Measurements from ENCODE around the gene TFEB. TPM values are rescaled to one million over a fixed set of nuclear protein-coding genes. Genes with fewer than 3 reads are reported as not detected.

TFEB gene
- 10 to 100 TPM in 1 of 12 donors, 1 to 10 TPM in 10, not detected in 1; 3.7 to 27.9 (median 6.0) TPM for polyA plus RNA-seq (ENCODE audit: insufficient read length in 12 of 12)
- long read RNA-seq, donor 1, partial matches to known transcripts: 31 of 34 reads
- long read RNA-seq, donor 1, other reads (novel, unspliced or antisense): 0 of 34 reads
- long read RNA-seq, donor 2: 0 reads
- long read RNA-seq, donor 3, partial matches to known transcripts: 0 of 1 reads
- long read RNA-seq, donor 3, other reads (novel, unspliced or antisense): 0 of 1 reads
- long read RNA-seq, donor 4, partial matches to known transcripts: 0 of 1 reads
- long read RNA-seq, donor 4, other reads (novel, unspliced or antisense): 0 of 1 reads
- long read RNA-seq, donor 5, partial matches to known transcripts: 0 of 3 reads
- long read RNA-seq, donor 5, other reads (novel, unspliced or antisense): 0 of 3 reads
- long read RNA-seq, donor 6: 0 reads
- long read RNA-seq, donor 7: 0 reads
- long read RNA-seq, donor 8, partial matches to known transcripts: 0 of 1 reads
- long read RNA-seq, donor 8, other reads (novel, unspliced or antisense): 0 of 1 reads
- long read RNA-seq, donor 9: 0 reads
- long read RNA-seq, donor 10, partial matches to known transcripts: 0 of 6 reads
- long read RNA-seq, donor 10, other reads (novel, unspliced or antisense): 0 of 6 reads
- long read RNA-seq, donor 11, partial matches to known transcripts: 0 of 2 reads
- long read RNA-seq, donor 11, other reads (novel, unspliced or antisense): 0 of 2 reads

- peak; percentile 93 for DNase-seq
Measured at GRCh38 chr6:41735427-41736185, at the start of gene TFEB. TSS of gene TFEB (minus strand) at chr6:41735608. CDS start at chr6:41691213, 44,395 bp downstream.

DNA sequence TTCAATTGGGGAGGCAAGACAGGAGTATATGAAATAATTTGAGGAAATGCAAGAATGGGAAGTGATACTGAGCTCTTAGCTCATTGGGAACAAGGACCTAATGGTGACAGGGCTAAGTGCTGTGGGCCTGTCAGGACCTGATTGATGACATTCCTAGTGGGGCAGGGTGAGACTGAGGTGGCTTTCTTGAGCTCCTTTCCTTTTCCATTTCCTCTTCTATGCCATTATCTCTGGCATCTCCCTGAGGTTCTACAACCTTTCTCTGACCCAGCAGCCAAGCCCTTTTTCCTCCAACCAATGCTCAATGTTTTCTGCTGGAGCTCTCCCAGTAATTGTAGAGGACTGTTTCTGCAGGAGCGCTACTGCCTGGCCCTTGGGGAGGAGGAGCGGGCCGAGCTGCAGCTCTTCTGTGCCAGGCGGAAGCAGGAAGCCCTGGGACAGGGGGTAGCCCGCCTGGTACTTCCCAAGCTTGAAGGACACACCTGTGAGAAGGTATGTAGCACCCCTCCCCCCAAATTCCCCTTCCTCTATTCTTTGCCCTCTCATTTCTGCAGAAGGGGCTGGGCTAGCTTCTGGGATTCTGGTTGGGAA, 49.3 kb upstream of the TFEB start:
- no peak for DNase-seq

DNA sequence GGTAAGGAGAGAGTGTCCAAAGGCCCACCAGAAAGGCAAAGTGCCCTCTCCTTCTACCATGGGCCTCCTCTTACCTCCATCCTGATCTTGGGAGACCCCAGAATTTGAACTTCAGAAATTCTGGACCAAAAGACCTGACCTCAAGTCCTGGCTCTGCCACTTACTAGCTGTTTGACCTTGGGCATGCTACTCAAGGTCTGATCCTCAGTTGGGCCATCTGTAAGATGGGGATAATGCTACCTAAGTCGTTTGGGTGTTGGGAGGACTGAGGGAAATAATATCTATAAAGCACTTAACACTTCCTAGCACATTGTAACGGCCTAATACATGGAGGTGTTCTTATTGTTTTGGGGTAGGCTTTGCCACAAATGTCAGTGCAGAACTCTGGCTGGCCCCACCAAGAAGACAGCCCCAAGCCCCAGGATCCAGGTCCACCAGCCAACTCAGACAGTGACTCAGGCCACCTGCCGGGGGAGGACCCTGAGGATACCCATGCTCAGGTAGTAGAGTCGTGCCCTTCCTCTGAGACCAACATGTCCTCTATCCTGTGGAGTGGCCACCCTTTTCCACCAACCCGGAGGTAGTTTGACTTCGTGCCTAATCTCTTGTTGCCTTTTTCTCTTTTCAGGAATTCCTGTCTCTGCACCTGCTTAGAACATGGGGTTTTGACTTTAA, 47.8 kb upstream of the TFEB start:
- no peak for DNase-seq

GRCh38 chr6:41781366-41781730, 45.9 kb upstream of the TFEB start:
- DNase-seq: no peak

DNA sequence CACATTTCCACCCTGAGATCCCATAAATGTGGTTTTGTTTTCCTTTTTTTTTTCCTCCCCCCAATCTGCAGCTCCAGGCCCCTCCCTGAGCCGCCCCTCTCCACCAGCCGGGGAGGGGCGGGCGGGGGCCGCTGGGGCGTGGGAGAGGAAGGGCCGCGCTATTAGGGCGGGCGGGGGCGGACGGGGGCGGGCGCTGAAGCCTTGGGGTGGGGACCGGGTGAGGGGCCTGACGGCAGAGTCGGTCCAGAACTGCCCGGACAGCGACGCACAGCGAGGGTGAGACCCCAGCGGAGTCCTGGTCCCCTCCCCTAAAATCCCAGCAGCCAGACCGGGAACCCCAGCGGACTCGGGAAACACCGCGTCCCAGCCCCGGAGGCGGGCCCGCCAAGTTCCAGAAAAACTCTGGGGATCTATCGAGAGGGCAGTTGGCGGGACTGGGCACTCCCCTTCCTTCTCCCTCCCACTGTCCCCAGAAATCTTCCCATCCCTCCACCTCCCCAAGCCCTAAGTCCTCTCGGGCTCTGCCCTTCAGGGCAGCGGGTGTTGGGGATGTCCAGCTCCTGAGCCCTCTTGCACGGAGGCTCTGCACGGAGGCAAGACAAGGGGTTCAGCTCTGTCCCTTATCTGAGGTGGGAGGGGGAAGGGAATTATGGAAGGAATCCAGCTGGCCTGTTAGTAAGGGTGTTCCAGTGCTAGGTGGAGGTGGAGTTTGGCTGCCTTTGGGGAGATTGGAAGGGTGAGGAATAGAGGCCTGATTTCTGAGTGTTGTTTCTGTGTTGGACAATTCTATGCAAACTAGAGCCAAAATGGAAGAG, 45.4 kb upstream of the TFEB start, which contains the start of gene PRICKLE4:
Gene PRICKLE4 (plus strand): TSS at position 232 of the 815 bp plus-strand sequence. CDS start 2,692 bp downstream, outside the sequence.
- DNase-seq: peak; percentile 48

DNA sequence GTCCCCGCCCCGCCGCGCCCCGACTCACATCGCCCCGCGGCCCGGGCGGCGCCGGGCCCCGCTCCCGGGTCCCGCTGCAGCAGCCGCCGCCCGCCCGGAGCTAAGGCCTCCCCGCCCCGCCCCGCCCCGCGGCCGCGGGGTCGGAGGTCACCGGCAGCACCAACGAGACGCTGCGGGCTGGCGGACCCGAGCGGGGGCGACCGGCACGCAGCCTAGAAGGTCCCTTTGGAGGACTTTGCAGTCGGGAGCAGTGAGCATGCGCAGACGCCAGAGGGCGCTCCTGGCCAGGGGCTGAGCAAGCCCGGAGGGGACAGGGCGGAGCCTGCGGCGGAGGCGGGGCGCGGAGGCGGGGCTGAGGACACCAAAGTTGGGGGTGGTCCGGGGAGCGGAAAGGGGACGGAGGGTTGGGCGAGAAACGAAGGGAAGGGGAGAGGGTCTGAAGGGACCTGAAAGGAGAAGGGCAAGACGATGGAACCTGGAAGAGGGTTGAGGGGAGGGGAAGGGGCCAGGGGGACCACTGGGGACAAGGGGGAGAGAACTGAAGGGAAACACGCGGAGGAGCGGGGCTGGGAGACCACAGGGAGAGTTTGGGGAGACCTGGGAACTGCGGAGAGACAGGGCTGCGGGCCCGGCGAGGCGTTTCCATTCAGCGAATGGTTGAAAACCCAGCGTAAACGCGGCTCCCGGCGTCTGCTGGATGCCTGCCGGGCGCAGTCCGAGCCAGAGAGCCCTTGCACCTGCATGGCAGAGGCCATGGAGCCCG, 44.6 kb upstream of the TFEB start, which contains the start of gene FRS3:
Gene FRS3 (minus strand): TSS at position 113 of the 763 bp plus-strand sequence. CDS start 2,913 bp downstream, outside the sequence.
- peak; percentile 98 for DNase-seq

GRCh38 chr6:41779336-41779735, 43.9 kb upstream of the TFEB start:
- no peak for DNase-seq

DNA sequence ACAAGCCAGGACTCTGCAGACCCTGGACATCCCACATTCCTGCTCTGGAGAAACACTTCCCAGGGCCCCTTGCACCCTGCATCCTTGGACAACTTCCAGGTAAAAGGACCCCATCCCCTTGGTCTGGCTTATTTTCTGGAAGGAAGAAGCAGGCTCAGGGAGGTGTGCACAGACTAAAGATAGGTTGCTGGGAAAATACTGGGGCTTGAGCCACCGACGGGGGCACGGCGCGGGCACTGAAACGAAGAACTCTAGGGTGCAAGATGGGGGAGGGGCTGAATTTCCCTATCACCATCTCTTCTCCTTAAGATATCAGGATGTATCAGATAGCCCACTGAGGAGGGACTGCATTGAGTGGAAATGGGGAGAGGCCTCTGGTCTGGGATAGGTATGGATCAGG, 43.5 kb upstream of the TFEB start:
- DNase-seq: no peak

DNA sequence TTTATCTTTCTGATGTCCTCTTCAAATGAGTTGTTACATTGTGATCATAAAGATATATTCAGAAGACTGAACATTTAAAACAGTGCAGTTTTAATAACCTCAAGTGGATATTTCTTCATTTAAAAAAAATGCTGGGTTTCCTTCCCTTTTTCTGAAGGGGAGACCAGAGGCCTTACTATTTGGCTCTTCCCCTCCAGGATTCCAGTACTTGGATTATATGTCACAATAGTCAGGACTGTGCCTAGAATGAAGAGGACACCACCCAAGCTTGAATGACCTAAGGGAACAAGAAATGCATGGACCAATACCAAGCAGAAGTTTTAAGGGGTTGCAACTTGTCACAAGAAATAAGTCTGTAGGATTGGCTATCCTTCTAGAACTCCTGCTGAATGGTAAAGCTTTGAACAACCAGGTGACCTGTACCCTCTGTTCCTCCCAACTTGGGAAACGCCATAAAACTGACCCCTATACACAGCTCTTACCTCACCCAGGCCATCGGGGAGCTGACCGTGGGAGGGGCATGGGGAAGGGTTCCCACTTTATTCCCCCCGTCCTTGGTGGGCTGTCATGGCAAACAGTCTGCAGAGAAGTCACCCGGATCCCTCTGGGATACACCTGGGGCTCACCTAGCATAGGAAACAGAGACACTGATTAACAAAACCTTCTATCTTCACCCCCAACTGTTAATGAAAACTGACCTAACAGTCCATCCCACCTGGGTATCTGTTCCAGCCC, 42.3 kb upstream of the TFEB start:
- no peak for DNase-seq

DNA sequence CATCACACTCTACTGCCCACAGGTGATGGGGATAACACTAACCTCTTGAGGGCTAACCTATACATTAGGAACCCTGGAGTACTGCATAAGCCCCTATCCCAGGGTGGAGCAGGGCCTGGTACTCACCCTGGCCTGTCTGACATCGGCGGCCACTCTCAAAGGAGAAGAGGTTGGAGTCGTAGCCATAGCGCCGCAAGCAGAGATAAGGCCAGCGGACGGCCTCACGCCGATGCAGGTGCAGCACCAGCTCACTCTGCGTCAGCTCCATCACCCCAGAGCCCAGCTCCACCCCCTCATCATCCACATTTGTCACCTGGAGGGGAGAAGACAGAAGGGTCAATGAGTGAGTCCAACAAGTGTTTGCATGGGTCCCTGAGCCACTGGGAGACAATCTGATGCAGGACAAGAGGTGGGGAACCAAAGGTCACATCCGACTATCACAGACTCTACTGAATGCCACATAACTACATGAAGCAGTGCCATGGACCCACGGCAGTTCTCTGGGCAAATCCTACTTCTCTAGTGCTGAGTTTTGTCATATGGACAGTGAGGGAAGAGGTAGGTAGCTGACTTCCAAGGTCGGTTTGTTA, 40.0 kb upstream of the TFEB start:
- DNase-seq: no peak

GRCh38 chr6:41774841-41775240, 39.4 kb upstream of the TFEB start:
- DNase-seq: no peak

GRCh38 chr6:41771058-41771983, 35.9 kb upstream of the TFEB start:
- DNase-seq: no peak

DNA sequence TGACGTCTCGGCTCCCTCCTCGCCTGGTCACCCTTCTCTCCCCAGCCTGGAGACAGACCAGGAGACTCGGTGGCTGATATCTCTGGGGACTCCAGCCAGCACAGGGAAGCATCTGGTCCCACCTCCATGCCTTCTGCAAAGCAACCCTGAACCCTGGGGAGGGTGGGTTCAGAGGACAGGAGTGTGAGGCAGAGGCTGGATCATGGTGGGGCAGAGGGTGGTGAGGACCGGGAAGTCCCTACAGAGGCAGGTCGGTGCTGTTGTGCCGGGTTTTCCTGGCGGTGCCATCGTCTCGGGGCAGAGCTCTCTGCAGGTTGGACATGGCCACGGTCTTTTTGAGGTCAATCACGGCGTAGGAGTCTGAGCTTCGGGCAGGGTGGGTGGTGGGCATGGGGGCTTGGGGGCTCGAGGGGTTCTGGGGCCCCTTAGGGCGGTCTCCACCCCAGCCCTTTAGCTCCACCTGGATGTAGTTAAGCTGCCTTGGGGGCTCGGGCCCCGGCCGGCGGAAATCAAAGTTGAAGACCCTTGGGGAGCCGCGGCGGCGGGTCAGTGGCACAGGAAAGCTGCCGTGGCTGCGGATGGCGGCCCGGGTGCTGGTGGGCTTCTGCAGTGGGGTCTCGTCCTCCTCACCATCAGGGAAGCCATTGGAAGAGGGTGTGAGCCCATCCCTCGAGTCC, 35.1 kb upstream of the TFEB start:
- DNase-seq: no peak

DNA sequence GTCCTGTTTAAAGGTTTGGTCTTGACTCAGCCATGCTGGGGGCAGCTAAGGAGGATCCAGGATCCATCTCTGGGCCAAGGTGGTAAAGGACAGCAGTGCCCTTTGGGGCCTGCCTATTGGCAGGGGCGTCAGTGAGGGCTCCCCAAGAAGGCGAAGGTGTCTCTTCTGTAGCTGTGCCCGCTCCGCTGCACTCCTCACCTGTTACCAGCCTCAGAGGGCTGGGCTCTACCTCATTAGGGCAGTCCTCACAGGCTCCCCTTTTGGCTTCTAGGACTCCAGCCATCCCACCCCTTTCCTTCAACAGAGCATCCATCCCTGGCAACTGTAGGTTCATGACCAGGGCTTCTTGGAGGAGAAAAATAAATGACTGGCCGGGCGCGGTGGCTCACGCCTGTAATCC, 34.0 kb upstream of the TFEB start:
- no peak for DNase-seq

DNA sequence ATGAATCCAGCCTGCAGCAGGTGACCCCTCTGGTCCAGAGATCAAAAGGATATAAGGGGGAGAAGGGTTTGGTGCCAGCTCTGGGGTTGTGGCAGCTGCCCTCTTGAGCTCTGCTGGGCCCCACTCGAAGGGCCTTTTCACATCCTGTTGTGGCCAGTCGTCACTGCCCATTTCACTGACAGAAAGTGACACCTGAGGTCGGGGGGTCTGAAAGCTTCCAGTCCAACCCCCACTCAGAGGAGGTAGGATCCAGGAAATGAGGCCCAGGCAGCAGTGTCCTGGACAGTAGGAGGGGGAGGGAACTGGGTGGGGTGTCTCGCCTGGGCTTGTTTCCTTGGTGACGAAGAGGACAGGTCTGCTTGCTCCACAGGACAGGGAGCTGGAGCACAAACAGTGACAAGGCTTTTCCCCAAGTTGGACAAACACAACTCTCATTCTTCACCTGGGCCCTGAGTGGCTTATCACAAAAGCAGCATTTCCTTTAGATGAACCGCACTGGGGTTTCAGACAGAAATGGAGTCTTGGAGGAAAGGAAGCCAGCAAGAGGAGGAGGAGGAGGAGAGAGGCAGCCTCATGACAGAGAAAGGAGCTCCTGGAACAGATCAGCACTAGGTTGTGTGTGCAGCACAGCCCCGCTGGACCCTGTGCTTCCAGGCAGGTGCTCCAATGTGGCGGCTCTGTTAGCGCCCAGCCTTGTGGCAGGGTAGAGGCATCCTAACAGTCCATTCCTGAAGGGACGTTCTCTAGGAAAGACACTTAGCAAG, 33.3 kb upstream of the TFEB start:
- DNase-seq: no peak
